Neutrophil (primary cell): Measurements from ENCODE around the gene POLD4.

Experiments used
- H3K27ac ChIP-seq: fragments of 200-600 bp; sonication (generic); 2 replicates; pipeline ENCODE4 v1.5.1; 2016; ENCODE audit warnings: mild to moderate bottlenecking, moderate library complexity
- H3K27me3 ChIP-seq: fragments of 200-600 bp; sonication (generic); 2 replicates; pipeline ENCODE4 v1.6.0; 2016; ENCODE audit warnings: mild to moderate bottlenecking
- H3K36me3 ChIP-seq: fragments of 200-600 bp; sonication (generic); 2 replicates; pipeline ENCODE4 v1.5.1; 2017
- H3K4me1 ChIP-seq, 2 experiments: fragments of 200-600 bp in 1 of 2; sonication (generic) in 1 of 2; 1 replicate in 1 of 2; 2 replicates in 1 of 2; pipeline versions ENCODE4 v1.5.1 to v1.6.1; 2013 to 2016; ENCODE audit warnings: low read depth in 1 of 2, low read length in 1 of 2, mild to moderate bottlenecking in 1 of 2, moderate library complexity in 1 of 2; ENCODE audit not compliant: control insufficient read depth in 1 of 2, insufficient read depth in 1 of 2
- H3K4me3 ChIP-seq, 2 experiments: fragments of 200-600 bp in 1 of 2; sonication (generic) in 1 of 2; 1 replicate in 1 of 2; 2 replicates in 1 of 2; pipeline ENCODE4 v1.5.1; 2013 to 2016; ENCODE audit warnings: low read depth in 1 of 2, low read length in 1 of 2, mild to moderate bottlenecking in 1 of 2, moderate library complexity in 1 of 2
- H3K9me3 ChIP-seq: fragments of 200-600 bp; sonication (generic); 2 replicates; pipeline ENCODE4 v1.5.1; 2016
- CTCF ChIP-seq: fragments of 200-600 bp; sonication (generic); IDR thresholded peaks from 2 replicates; pipeline ENCODE4 v1.5.1; 2016; ENCODE audit warnings: antibody characterized with exemption

The POLD4 gene

DNA sequence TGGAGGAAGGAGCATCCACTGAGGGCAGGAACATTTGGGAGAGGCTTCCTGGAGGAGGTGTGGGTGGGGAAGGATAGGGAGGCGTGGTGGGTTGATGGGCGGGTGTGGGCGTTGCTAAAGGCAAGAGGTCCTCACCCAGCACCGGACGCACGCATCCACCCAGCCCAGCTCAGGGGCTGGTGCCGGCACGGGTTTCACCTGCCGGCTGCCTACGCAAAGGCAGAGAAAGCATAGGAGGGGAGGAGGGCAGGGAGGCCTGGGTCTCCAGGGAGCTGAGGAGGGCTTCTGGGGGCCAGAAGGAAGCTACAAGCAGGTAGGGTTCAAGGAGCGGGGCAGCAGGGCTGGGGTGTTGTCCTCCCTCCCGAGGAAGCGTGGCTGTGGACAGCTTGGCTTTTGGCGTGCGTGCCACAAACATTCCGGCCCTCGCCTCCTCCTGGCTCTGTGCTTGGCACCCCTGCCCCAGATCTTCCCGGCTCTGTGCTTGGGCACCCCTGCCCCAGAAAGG, 42.2 kb downstream of the POLD4 start:
- Histone ChIP-seq H3K9me3 (no peaks in the 10 kb centered on the region), H3K27me3 (no peaks in the 10 kb centered on the region), H3K4me3 (no peak overlapping the region), H3K27ac (peak overlapping the region; percentile 93), H3K36me3 (peaks cover 58% of the 10 kb centered on the region), H3K4me1 (peaks cover 43 to 45% of the 10 kb centered on the region in 2 experiments)
- TF ChIP-seq CTCF = no peak

DNA sequence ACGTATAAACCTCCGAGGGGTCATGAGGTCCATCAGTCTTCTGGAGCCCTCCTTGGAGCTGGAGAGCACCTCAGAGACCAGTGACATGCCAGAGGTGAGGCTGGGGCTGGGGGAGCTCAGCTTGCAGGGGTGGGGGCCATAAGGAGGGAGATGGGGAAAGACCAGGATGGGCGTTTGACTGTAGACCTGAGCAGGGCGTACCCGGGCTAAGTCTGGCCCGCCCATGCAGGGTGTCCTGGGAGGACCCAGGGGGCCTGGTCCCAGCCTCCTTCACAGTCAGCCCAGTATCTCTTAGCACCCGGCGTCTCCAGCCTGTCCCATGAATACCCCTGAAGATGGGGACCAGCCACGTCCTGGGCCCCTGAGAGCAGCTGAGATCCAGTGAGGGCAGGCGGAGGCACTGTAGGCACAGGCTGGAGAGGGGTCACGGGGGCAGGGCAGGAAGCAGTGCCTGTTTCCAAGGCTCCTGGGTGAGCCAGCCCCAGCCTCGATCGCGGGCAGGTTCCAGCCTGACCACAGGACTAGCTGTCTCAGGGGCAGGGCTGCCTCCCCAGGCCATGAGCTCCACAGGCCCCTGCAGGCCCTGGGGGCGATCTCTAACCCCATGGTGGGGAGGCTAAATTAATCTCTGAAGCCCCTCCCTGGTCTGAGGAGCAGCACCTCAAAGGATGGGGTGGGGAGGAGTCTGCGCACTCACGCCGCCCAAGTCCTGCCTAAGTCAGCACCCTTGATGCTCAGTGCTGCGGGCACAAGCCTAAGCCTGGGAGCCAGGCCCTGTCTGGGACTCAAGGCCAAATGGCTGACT, 42.9 kb downstream of the POLD4 start:
- no peak for TF ChIP-seq CTCF
- Histone ChIP-seq H3K4me3 (no peak overlapping the region), H3K9me3 (no peaks in the 10 kb centered on the region), H3K4me1 (peaks cover 44 to 50% of the 10 kb centered on the region in 2 experiments), H3K27me3 (no peaks in the 10 kb centered on the region), H3K27ac (peak overlapping the region; percentile 93), H3K36me3 (peaks cover 58% of the 10 kb centered on the region)

GRCh38 chr11:67309661-67310061, 43.7 kb downstream of the POLD4 start:
- Histone ChIP-seq H3K27ac (peak overlapping the region; percentile 93), H3K9me3 (no peaks in the 10 kb centered on the region), H3K36me3 (peaks cover 58% of the 10 kb centered on the region), H3K4me1 (peaks cover 46 to 53% of the 10 kb centered on the region in 2 experiments), H3K4me3 (no peak overlapping the region), H3K27me3 (no peaks in the 10 kb centered on the region)
- TF ChIP-seq CTCF = no peak

GRCh38 chr11:67309166-67309565, 44.2 kb downstream of the POLD4 start:
- Histone ChIP-seq H3K9me3 (no peaks in the 10 kb centered on the region), H3K4me3 (no peak overlapping the region), H3K36me3 (peaks cover 58% of the 10 kb centered on the region), H3K27ac (peak overlapping the region; percentile 93), H3K4me1 (peaks cover 46 to 54% of the 10 kb centered on the region in 2 experiments), H3K27me3 (no peaks in the 10 kb centered on the region)
- TF ChIP-seq CTCF = no peak

GRCh38 chr11:67308031-67308866, 45.1 kb downstream of the POLD4 start:
- Histone ChIP-seq H3K4me3 (no peak overlapping the region), H3K27ac (peak overlapping the region; percentile 35), H3K36me3 (peaks cover 58% of the 10 kb centered on the region), H3K9me3 (no peaks in the 10 kb centered on the region), H3K4me1 (peaks cover 43 to 48% of the 10 kb centered on the region in 2 experiments), H3K27me3 (no peaks in the 10 kb centered on the region)
- no peak for TF ChIP-seq CTCF
